Keratinocyte (primary cell): ENCODE results near the gene ROBO2. TPM values are rescaled to one million over a fixed set of nuclear protein-coding genes. Genes with fewer than 3 reads are reported as not detected.

ENCODE experiments used
- DNase-seq: peaks from one replicate; pipeline ENCODE4 v3.0.0-alpha.2; 2011; ENCODE audit warnings: low read depth, missing footprints, low spot score
- FAIRE-seq: peaks from 2 replicates; lab custom pipeline; 2011; peaks lifted over from hg19 to GRCh38; lab: Jason Lieb, UNC
- H2AFZ ChIP-seq: 2 replicates; pipeline ENCODE4 v1.6.0; 2012; ENCODE audit warnings: low read length, control low read depth, inconsistent platforms; ENCODE audit not compliant: control insufficient read depth
- H3K27ac ChIP-seq: 2 replicates; pipeline ENCODE4 v1.5.1; 2011; ENCODE audit warnings: low read length; ENCODE audit not compliant: control insufficient read depth, insufficient read depth
- H3K27me3 ChIP-seq: 3 replicates; pipeline ENCODE4 v1.6.0; 2011; ENCODE audit warnings: low read length; ENCODE audit not compliant: control insufficient read depth, insufficient read depth; ENCODE audit errors: extremely low read depth
- H3K36me3 ChIP-seq, 2 experiments: 2 replicates in 1 of 2; 3 replicates in 1 of 2; pipeline ENCODE4 v1.5.1; 2011; ENCODE audit warnings: low read length in 2 of 2, mild to moderate bottlenecking in 1 of 2; ENCODE audit not compliant: control insufficient read depth in 2 of 2, insufficient read depth in 2 of 2; ENCODE audit errors: extremely low read depth in 1 of 2
- H3K4me1 ChIP-seq: 3 replicates; pipeline ENCODE4 v1.5.1; 2011; ENCODE audit warnings: low read length; ENCODE audit not compliant: control insufficient read depth, insufficient read depth; ENCODE audit errors: extremely low read depth
- H3K4me2 ChIP-seq: 3 replicates; pipeline ENCODE4 v1.6.0; 2011; ENCODE audit warnings: low read depth, low read length; ENCODE audit not compliant: control insufficient read depth, insufficient read depth; ENCODE audit errors: extremely low read depth
- H3K4me3 ChIP-seq, 3 experiments: fragments of 200-600 bp in 1 of 3; sonication (generic) in 1 of 3; 2 replicates in 2 of 3; 3 replicates in 1 of 3; pipeline ENCODE4 v1.5.1; 2011 to 2016; ENCODE audit warnings: low read length in 3 of 3, mild to moderate bottlenecking in 3 of 3, control low read depth in 2 of 3, inconsistent platforms in 1 of 3, low read depth in 1 of 3, mixed read lengths in 1 of 3, mixed run types in 1 of 3, moderate library complexity in 1 of 3; ENCODE audit not compliant: control insufficient read depth in 2 of 3, insufficient read depth in 2 of 3; ENCODE audit errors: extremely low read depth in 1 of 3
- H3K79me2 ChIP-seq: 2 replicates; pipeline ENCODE4 v1.6.0; 2012; ENCODE audit warnings: low read length; ENCODE audit not compliant: control insufficient read depth, insufficient read depth
- H3K9ac ChIP-seq: 3 replicates; pipeline ENCODE4 v1.6.0; 2011; ENCODE audit warnings: low read length; ENCODE audit not compliant: control insufficient read depth, insufficient read depth; ENCODE audit errors: extremely low read depth
- H3K9me1 ChIP-seq: 3 replicates; pipeline ENCODE4 v1.6.0; 2011; ENCODE audit warnings: low read length; ENCODE audit not compliant: control insufficient read depth, insufficient read depth; ENCODE audit errors: extremely low read depth
- H3K9me3 ChIP-seq: 2 replicates; pipeline ENCODE4 v1.5.1; 2012; ENCODE audit warnings: low read depth, low read length; ENCODE audit not compliant: control insufficient read depth
- H4K20me1 ChIP-seq: 3 replicates; pipeline ENCODE4 v1.6.0; 2011; ENCODE audit warnings: low read length; ENCODE audit not compliant: control insufficient read depth, insufficient read depth; ENCODE audit errors: extremely low read depth
- EZH2 ChIP-seq: IDR thresholded peaks from one replicate; pipeline ENCODE4 v1.6.1; 2012; ENCODE audit warnings: inconsistent platforms, mild to moderate bottlenecking, low read length, moderate library complexity
- dilution Hi-C: fragments of 300-500 bp; cut with MboI; formaldehyde crosslinking; loops from one replicate; pipeline ENCODE4 v1.7.0; 2020; ENCODE audit warnings: low sequenced_read_pairs; ENCODE audit not compliant: extremely low pct_ligation_motif_present
- polyA plus RNA-seq, 5 experiments: library from polyadenylated mRNA; depleted of rRNA in 3 of 5; stranded (reverse) in 3 of 5; stranded (forward) in 1 of 5; unstranded in 1 of 5; fragments of >200 nt; gene quantifications; 1 replicate in 1 of 5; 2 replicates in 3 of 5; 3 replicates in 1 of 5; pipeline versions ENCODE4 v1.2.1 to v1.2.3, GENCODE V29; 2011 to 2012; ENCODE audit warnings: missing spikeins in 2 of 5, low read depth in 1 of 5, low replicate concordance in 1 of 5
- TF ChIP-seq, protein P1 (sequence below), 3 experiments: IDR thresholded peaks in 1 of 3; conservative IDR thresholded peaks in 1 of 3; optimal IDR thresholded peaks in 1 of 3; 2 replicates in 2 of 3; 3 replicates in 1 of 3; pipeline versions ENCODE3 to v1.5.1; 2011; ENCODE audit warnings: low read length in 3 of 3, mild to moderate bottlenecking in 3 of 3, moderate library complexity in 2 of 3, control low read depth in 1 of 3, inconsistent platforms in 1 of 3; ENCODE audit not compliant: insufficient read depth in 2 of 3; ENCODE audit errors: extremely low read depth in 1 of 3

Gene ROBO2
- polyA plus RNA-seq, 1 donor (not counting 4 experiments of a cell fraction or from before 2014, with no cell fraction given) = 0.30 TPM

DNA sequence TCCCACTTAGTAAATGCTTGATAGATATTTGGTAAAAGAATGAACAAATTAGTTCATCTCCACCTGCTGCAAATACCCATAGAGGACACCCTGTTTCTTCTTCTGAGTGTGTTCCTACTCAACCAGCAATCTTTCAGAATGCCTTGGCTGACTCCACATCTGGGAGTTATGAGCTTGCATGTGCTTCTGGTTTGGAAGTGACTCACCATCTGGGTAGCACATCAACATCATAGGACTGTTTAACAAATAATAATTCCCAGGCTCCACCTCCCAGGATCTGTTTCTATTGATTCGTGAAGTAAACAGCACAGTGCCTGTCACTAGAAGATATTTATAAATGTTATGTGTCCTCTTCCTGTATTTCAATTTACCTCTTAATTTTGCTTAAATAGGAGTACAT is 580.1 kb downstream of the ROBO2 start:
- H3K79me2 ChIP-seq = no peaks in the 10 kb centered on the region
- H3K9ac ChIP-seq = no peak overlapping the region
- H3K9me3 ChIP-seq = no peaks in the 10 kb centered on the region
- TF ChIP-seq EZH2 = no peak
- TF ChIP-seq, protein P1, sequence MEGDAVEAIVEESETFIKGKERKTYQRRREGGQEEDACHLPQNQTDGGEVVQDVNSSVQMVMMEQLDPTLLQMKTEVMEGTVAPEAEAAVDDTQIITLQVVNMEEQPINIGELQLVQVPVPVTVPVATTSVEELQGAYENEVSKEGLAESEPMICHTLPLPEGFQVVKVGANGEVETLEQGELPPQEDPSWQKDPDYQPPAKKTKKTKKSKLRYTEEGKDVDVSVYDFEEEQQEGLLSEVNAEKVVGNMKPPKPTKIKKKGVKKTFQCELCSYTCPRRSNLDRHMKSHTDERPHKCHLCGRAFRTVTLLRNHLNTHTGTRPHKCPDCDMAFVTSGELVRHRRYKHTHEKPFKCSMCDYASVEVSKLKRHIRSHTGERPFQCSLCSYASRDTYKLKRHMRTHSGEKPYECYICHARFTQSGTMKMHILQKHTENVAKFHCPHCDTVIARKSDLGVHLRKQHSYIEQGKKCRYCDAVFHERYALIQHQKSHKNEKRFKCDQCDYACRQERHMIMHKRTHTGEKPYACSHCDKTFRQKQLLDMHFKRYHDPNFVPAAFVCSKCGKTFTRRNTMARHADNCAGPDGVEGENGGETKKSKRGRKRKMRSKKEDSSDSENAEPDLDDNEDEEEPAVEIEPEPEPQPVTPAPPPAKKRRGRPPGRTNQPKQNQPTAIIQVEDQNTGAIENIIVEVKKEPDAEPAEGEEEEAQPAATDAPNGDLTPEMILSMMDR (optimal IDR thresholded peaks at IDR 0.05 in 1 of 3, IDR thresholded peaks at IDR 0.05 in 1 of 3, conservative IDR thresholded peaks at IDR 0.05 in 1 of 3; ENCODE audit: extremely low read depth in 1 of 3, insufficient read depth in 2 of 3, low read length in 3 of 3) = no peak
- no peaks in the 10 kb centered on the region for H3K4me1 ChIP-seq
- FAIRE-seq = no peak
- no peak for DNase-seq
- H3K27me3 ChIP-seq = no peaks in the 10 kb centered on the region
- dilution Hi-C loops = no loop called here
- H2AFZ ChIP-seq = no peak overlapping the region
- H3K9me1 ChIP-seq = no peaks in the 10 kb centered on the region
- no peaks in the 10 kb centered on the region for H3K36me3 ChIP-seq
- H4K20me1 ChIP-seq = no peaks in the 10 kb centered on the region
- H3K4me2 ChIP-seq = no peak overlapping the region
- no peak overlapping the region for H3K27ac ChIP-seq
- H3K4me3 ChIP-seq = no peak overlapping the region

DNA sequence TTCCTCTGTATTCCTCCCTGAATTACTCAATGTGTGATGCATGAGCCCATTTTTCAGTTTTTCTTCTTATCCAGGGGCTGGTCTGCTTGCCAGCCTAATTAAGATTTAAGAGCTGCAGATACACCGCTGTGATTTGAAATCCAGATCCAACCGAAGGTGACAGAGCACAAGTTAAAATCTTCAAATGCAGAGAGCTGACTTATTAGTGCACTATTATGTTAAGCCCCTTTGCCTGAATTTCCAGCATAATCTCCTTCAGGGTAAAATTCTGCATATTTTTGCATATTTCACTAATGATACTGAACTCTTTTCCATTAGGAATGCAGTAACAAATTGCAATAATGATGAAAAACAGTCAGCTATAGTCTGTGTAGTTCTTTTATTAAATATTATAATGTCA is 583.6 kb downstream of the ROBO2 start:
- H3K4me2 ChIP-seq = no peak overlapping the region
- no peaks in the 10 kb centered on the region for H3K79me2 ChIP-seq
- FAIRE-seq (no peak), DNase-seq (no peak)
- no peak overlapping the region for H3K4me3 ChIP-seq
- H3K4me1 ChIP-seq = no peaks in the 10 kb centered on the region
- H3K9ac ChIP-seq = no peak overlapping the region
- no peak overlapping the region for H2AFZ ChIP-seq
- no peaks in the 10 kb centered on the region for H3K9me3 ChIP-seq
- H3K27ac ChIP-seq = no peak overlapping the region
- H3K36me3 ChIP-seq = no peaks in the 10 kb centered on the region
- H3K27me3 ChIP-seq = no peaks in the 10 kb centered on the region
- dilution Hi-C loops = no loop called here
- TF ChIP-seq, protein P1 (optimal IDR thresholded peaks at IDR 0.05 in 1 of 3, IDR thresholded peaks at IDR 0.05 in 1 of 3, conservative IDR thresholded peaks at IDR 0.05 in 1 of 3; ENCODE audit: extremely low read depth in 1 of 3, insufficient read depth in 2 of 3, low read length in 3 of 3) = no peak
- TF ChIP-seq EZH2 = no peak
- H4K20me1 ChIP-seq = no peaks in the 10 kb centered on the region
- H3K9me1 ChIP-seq = no peaks in the 10 kb centered on the region
